ENCODE data around the gene PRTN3. TPM values are rescaled to one million over a fixed set of nuclear protein-coding genes. Genes with fewer than 3 reads are reported as not detected.

Gene PRTN3
- total RNA-seq, 4 donors from 2014 or later = not detected

- peaks cover 38 to 100% (median 50%) of the 10 kb centered on the region in 3 donors for H3K36me3 ChIP-seq
- H3K4me1 ChIP-seq = peaks cover 0 to 10% (median 0%) of the 10 kb centered on the region in 3 donors
- H3K27me3 ChIP-seq = no peaks in the 10 kb centered on the region
- no peak overlapping the region for H3K27ac ChIP-seq
- TF ChIP-seq, protein P1, sequence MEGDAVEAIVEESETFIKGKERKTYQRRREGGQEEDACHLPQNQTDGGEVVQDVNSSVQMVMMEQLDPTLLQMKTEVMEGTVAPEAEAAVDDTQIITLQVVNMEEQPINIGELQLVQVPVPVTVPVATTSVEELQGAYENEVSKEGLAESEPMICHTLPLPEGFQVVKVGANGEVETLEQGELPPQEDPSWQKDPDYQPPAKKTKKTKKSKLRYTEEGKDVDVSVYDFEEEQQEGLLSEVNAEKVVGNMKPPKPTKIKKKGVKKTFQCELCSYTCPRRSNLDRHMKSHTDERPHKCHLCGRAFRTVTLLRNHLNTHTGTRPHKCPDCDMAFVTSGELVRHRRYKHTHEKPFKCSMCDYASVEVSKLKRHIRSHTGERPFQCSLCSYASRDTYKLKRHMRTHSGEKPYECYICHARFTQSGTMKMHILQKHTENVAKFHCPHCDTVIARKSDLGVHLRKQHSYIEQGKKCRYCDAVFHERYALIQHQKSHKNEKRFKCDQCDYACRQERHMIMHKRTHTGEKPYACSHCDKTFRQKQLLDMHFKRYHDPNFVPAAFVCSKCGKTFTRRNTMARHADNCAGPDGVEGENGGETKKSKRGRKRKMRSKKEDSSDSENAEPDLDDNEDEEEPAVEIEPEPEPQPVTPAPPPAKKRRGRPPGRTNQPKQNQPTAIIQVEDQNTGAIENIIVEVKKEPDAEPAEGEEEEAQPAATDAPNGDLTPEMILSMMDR (IDR thresholded peaks at IDR 0.05) = no peak
- TF ChIP-seq POLR2A (IDR thresholded peaks at IDR 0.05) = no peak
- no peak for DNase-seq
- WGBS, 2 donors = 91% methylated on average over 7 of the region's 51 CpGs; no CpG with 5 or more reads in 1 of the 2 donors
- no peak overlapping the region for H3K4me3 ChIP-seq
- H3K9me3 ChIP-seq = no peaks in the 10 kb centered on the region
- intact Hi-C loops (cut with DNase I) = no loop called here
Observed at GRCh38 chr19:884420-885211, 43.8 kb downstream of the PRTN3 start.

DNA sequence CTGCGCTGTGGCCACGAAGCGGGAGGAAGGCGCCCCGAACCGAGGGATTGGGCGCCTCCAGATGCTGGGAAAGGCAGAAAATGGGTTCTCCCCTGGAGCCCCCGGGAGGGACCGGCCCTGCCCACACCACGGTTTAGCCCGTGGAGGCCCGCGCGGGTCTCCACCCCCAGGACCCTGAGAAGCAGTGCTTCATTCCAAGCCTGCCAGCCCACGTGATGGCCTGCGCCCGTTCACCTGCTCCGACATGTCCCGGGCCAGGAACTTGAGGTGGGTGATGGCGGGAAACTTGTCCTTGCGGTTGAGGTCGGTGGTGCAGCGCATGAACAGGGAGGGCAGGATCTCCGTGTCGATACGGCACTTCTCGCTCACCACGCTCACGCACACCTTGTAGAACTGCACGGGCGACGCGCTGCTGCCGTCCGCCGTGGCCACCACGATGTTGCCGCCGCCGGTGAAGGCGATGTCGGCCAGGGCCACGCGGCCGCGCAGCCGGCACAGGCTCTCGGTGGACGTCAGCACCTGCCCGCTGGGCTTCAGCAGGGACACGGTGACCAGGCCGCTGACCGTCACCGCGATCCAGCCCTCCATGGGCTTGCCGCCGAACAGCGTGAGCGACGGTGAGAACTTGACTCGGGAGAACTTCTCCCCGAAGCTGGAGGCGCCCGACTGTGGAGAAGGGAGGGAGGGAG lies 44.9 kb downstream of the PRTN3 start:
- H3K4me1 ChIP-seq = peaks cover 0 to 11% (median 0%) of the 10 kb centered on the region in 3 donors
- TF ChIP-seq POLR2A (IDR thresholded peaks at IDR 0.05) = no peak
- TF ChIP-seq, protein P1 (IDR thresholded peaks at IDR 0.05) = no peak
- H3K27me3 ChIP-seq = no peaks in the 10 kb centered on the region
- H3K9me3 ChIP-seq = no peaks in the 10 kb centered on the region
- H3K36me3 ChIP-seq = peaks cover 36 to 100% (median 59%) of the 10 kb centered on the region in 3 donors
- intact Hi-C loops (cut with DNase I) = no loop called here
- DNase-seq = no peak
- H3K4me3 ChIP-seq = no peak overlapping the region
- H3K27ac ChIP-seq = no peak overlapping the region
- WGBS, 2 donors = 93 to 95% methylated on average over 17 to 31 of the region's 64 CpGs

GRCh38 chr19:887072-887471 lies 46.3 kb downstream of the PRTN3 start:
- Histone ChIP-seq H3K27ac (no peak overlapping the region), H3K27me3 (no peaks in the 10 kb centered on the region), H3K4me1 (peaks cover 4 to 25% (median 7%) of the 10 kb centered on the region in 3 donors), H3K4me3 (no peak overlapping the region), H3K9me3 (no peaks in the 10 kb centered on the region), H3K36me3 (peaks cover 27 to 88% (median 46%) of the 10 kb centered on the region in 3 donors)
- no peak for TF ChIP-seq POLR2A (IDR thresholded peaks at IDR 0.05)
- TF ChIP-seq, protein P1 (IDR thresholded peaks at IDR 0.05) = no peak
- DNase-seq = no peak
- intact Hi-C loops (cut with DNase I) = no loop called here
- WGBS, 2 donors = 79 to 82% methylated on average over 16 of the region's 16 CpGs

GRCh38 chr19:887599-887998 lies 46.8 kb downstream of the PRTN3 start:
- intact Hi-C loops (cut with DNase I) = no loop called here
- TF ChIP-seq, protein P1 (IDR thresholded peaks at IDR 0.05) = no peak
- TF ChIP-seq POLR2A (IDR thresholded peaks at IDR 0.05) = no peak
- Histone ChIP-seq H3K36me3 (peaks cover 27 to 83% (median 41%) of the 10 kb centered on the region in 3 donors), H3K4me3 (no peak overlapping the region), H3K27me3 (no peaks in the 10 kb centered on the region), H3K9me3 (no peaks in the 10 kb centered on the region), H3K27ac (no peak overlapping the region), H3K4me1 (peaks cover 8 to 29% (median 9%) of the 10 kb centered on the region in 3 donors)
- 89 to 90% methylated on average over 7 to 9 of the region's 10 CpGs for WGBS, 2 donors
- no peak for DNase-seq
